Smooth muscle cell (in vitro differentiated cells): Measurements from ENCODE around the gene GNAO1. TPM values are rescaled to one million over a fixed set of nuclear protein-coding genes. Genes with fewer than 3 reads are reported as not detected.

ENCODE experiments used
- DNase-seq: peaks from one replicate; lab custom pipeline; 2025; ENCODE audit not compliant: unreplicated experiment; lab: John Stamatoyannopoulos, UW
- H2AFZ ChIP-seq: fragments of 200-600 bp; sonication (generic); 2 replicates; pipeline ENCODE4 v1.6.0; 2016; ENCODE audit warnings: antibody characterized with exemption, low read depth, mild to moderate bottlenecking
- H3F3A ChIP-seq: fragments of 200-600 bp; sonication (generic); 2 replicates; pipeline ENCODE4 v1.6.0; 2017; ENCODE audit warnings: antibody characterized with exemption, low read depth
- H3K27ac ChIP-seq: fragments of 200-600 bp; sonication (generic); 2 replicates; pipeline ENCODE4 v1.5.1; 2016; ENCODE audit warnings: low read depth, mild to moderate bottlenecking
- H3K27me3 ChIP-seq: fragments of 200-600 bp; sonication (generic); 2 replicates; pipeline ENCODE4 v1.6.1; 2016; ENCODE audit warnings: low read depth, mild to moderate bottlenecking
- H3K36me3 ChIP-seq: fragments of 200-600 bp; sonication (generic); 2 replicates; pipeline ENCODE4 v1.5.1; 2016; ENCODE audit warnings: low read depth
- H3K4me1 ChIP-seq: fragments of 200-600 bp; sonication (generic); 2 replicates; pipeline ENCODE4 v1.5.1; 2016; ENCODE audit warnings: low read depth
- H3K4me2 ChIP-seq: fragments of 200-600 bp; sonication (generic); 2 replicates; pipeline ENCODE4 v1.6.0; 2016; ENCODE audit warnings: mild to moderate bottlenecking
- H3K4me3 ChIP-seq: fragments of 200-600 bp; sonication (generic); 2 replicates; pipeline ENCODE4 v1.5.1; 2016; ENCODE audit warnings: mild to moderate bottlenecking
- H3K79me2 ChIP-seq: fragments of 200-600 bp; sonication (generic); 2 replicates; pipeline ENCODE4 v1.6.0; 2016; ENCODE audit warnings: low read depth, mild to moderate bottlenecking
- H3K9ac ChIP-seq: fragments of 200-600 bp; sonication (generic); 2 replicates; pipeline ENCODE4 v1.6.0; 2016; ENCODE audit warnings: low read depth
- H3K9me3 ChIP-seq: fragments of 200-600 bp; sonication (generic); replicated peaks from 2 replicates; pipeline ENCODE4 v1.5.1; 2016; ENCODE audit warnings: low read depth
- H4K20me1 ChIP-seq: fragments of 200-600 bp; sonication (generic); 2 replicates; pipeline ENCODE4 v1.6.0; 2016; ENCODE audit warnings: low read depth
- WGBS: methylation state at CpG from one replicate; pipeline ENCODE4 v1.1.7; 2016; ENCODE audit warnings: low lambda C conversion rate; 5-methylcytosine and 5-hydroxymethylcytosine counted together
- polyA plus RNA-seq: library from polyadenylated mRNA; unstranded; fragments of >200 nt; fragmentation: Nextera tagmentation; extraction: Ambion mirVana; gene quantifications from 2 replicates; pipeline ENCODE4 v1.2.1, GENCODE V29; 2016
- total RNA-seq: library from RNA; depleted of rRNA; stranded (reverse); fragments of >200 nt; gene quantifications from 2 replicates; pipeline ENCODE4 v1.2.3, GENCODE V29; 2014
- TF ChIP-seq, protein P1 (sequence below): fragments of 200-600 bp; sonication (generic); IDR thresholded peaks from 2 replicates; pipeline ENCODE4 v1.5.1; 2017; ENCODE audit warnings: borderline replicate concordance, mild to moderate bottlenecking, antibody characterized with exemption; ENCODE audit not compliant: insufficient read depth, poor library complexity, severe bottlenecking

The GNAO1 gene
- total and polyA plus RNA-seq, 2 experiments from 2014 or later, result 1.7 to 3.7 TPM

DNA sequence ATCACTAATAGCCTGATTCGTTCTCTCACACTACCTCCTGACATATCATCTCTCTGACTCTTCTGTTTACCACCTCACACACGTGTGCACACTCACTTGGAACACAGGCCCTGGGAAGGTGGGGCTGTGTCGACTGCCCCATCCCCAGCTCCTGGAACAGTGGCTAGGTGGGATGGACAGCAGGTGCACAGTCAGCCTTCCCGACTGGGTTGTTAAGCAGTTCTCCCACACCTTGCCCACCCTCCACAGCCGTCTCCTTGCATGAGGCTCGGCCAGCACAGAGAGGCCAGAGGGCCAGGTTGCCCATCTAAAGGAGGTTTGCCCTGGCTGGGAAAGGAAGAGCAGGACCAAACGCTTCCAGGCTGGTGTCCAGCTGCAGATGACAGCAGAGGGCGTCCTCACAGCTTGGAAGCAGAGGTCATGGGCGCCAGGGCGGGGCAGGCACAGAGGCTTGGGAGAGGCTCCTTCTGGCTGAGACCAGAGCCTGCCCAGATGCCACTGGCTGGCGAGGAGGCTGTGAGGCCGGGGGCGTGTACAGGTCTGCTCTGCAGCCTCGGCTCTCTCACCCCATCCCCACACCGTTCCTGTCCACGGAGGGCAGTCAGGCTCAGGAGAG lies 141.3 kb downstream of the GNAO1 start:
- Histone ChIP-seq H4K20me1 (no peaks in the 10 kb centered on the region), H3K27me3 (no peaks in the 10 kb centered on the region), H3K9me3 (no peaks in the 10 kb centered on the region), H3K4me1 (no peaks in the 10 kb centered on the region), H3K36me3 (no peaks in the 10 kb centered on the region), H3F3A (no peaks in the 10 kb centered on the region), H3K9ac (no peak overlapping the region), H3K4me3 (no peak overlapping the region), H2AFZ (no peak overlapping the region), H3K4me2 (no peak overlapping the region), H3K27ac (no peak overlapping the region), H3K79me2 (no peaks in the 10 kb centered on the region)
- DNase-seq, result peak; percentile 12
- 39% methylated on average over 16 of the region's 16 CpGs for WGBS
- TF ChIP-seq, protein P1, sequence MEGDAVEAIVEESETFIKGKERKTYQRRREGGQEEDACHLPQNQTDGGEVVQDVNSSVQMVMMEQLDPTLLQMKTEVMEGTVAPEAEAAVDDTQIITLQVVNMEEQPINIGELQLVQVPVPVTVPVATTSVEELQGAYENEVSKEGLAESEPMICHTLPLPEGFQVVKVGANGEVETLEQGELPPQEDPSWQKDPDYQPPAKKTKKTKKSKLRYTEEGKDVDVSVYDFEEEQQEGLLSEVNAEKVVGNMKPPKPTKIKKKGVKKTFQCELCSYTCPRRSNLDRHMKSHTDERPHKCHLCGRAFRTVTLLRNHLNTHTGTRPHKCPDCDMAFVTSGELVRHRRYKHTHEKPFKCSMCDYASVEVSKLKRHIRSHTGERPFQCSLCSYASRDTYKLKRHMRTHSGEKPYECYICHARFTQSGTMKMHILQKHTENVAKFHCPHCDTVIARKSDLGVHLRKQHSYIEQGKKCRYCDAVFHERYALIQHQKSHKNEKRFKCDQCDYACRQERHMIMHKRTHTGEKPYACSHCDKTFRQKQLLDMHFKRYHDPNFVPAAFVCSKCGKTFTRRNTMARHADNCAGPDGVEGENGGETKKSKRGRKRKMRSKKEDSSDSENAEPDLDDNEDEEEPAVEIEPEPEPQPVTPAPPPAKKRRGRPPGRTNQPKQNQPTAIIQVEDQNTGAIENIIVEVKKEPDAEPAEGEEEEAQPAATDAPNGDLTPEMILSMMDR, result peak; percentile 39

DNA sequence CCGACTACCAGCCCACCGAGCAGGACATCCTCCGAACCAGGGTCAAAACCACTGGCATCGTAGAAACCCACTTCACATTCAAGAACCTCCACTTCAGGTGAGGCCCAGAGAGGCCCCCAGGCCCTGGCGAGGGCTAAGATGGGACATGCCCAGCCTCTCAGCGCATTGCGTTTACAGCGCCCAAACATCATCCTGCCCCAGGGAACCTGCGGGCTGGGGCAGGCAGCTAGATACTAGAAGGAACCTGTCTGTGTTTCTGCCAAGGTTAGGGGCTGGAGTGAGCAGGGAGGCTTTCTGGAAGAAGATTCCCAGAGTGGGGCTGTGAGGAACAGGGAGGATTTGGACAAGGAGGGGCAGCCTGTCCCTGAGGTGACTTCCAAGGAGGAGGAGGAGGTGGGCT lies 143.5 kb downstream of the GNAO1 start:
- TF ChIP-seq, protein P1, result no peak
- no peaks in the 10 kb centered on the region for H3K36me3 ChIP-seq
- no peak overlapping the region for H2AFZ ChIP-seq
- no peak overlapping the region for H3K4me3 ChIP-seq
- H3K79me2 ChIP-seq, result no peaks in the 10 kb centered on the region
- H4K20me1 ChIP-seq, result no peaks in the 10 kb centered on the region
- H3K4me1 ChIP-seq, result no peaks in the 10 kb centered on the region
- no peaks in the 10 kb centered on the region for H3F3A ChIP-seq
- WGBS, result 84% methylated on average over 9 of the region's 9 CpGs
- H3K9me3 ChIP-seq, result no peaks in the 10 kb centered on the region
- no peak overlapping the region for H3K4me2 ChIP-seq
- no peaks in the 10 kb centered on the region for H3K27me3 ChIP-seq
- no peak overlapping the region for H3K27ac ChIP-seq
- no peak for DNase-seq
- H3K9ac ChIP-seq, result no peak overlapping the region

DNA sequence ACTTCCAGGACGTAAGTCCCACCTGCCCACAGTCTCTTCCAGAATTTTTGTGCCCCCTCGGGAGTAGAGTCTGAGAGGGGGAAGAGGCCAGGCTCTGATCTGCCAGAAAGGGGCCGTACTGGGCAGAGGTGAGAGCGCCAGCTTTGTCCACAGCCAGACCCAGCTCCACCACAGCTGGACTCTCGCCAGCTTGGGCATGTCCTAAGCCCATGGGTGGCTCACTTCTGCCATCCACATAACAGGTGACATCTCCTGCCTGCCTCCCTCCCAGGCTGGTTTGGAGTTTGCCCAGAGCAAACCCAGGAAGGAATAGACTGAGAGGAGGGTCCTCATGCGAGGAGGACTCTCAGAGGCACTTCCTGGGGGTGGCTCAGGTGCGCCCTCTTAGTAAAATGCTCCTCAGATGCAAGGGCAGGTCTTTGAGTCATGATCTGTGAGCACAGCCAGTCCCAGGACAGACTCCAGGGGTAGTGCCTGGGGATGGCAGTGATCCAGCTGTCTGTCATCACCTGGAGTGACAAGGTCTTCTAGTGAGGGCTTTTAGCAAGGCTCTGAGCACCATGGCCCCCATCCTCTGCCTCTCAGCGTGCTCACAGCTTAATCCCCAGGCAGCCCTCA lies 144.9 kb downstream of the GNAO1 start:
- Histone ChIP-seq H2AFZ (no peak overlapping the region), H3K4me1 (no peaks in the 10 kb centered on the region), H3K4me2 (no peak overlapping the region), H3K9ac (no peak overlapping the region), H3K4me3 (no peak overlapping the region), H3K9me3 (no peaks in the 10 kb centered on the region), H3K27me3 (no peaks in the 10 kb centered on the region), H3F3A (no peaks in the 10 kb centered on the region), H3K79me2 (no peaks in the 10 kb centered on the region), H3K36me3 (no peaks in the 10 kb centered on the region), H4K20me1 (no peaks in the 10 kb centered on the region), H3K27ac (no peak overlapping the region)
- WGBS, result 94% methylated on average over 8 of the region's 8 CpGs
- TF ChIP-seq, protein P1, result no peak
- DNase-seq, result no peak

DNA sequence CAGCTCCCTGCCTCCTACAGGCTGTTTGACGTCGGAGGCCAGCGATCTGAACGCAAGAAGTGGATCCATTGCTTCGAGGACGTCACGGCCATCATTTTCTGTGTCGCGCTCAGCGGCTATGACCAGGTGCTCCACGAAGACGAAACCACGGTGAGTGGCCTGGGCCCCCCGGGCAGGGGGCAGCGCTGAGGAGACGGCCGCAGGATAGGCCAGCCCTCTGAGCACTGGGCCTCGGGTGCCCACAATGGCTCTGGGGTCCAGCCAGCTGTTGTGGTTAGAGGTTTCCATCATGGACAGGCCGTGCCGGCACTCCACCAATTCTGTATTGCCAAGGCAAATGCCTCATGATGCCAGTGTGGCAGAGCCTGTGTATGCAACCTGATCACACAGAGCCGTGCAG lies 145.4 kb downstream of the GNAO1 start:
- TF ChIP-seq, protein P1, result no peak
- Histone ChIP-seq H4K20me1 (no peaks in the 10 kb centered on the region), H3K36me3 (no peaks in the 10 kb centered on the region), H3K4me3 (no peak overlapping the region), H3K79me2 (no peaks in the 10 kb centered on the region), H3K27ac (no peak overlapping the region), H3K27me3 (no peaks in the 10 kb centered on the region), H3K4me1 (no peaks in the 10 kb centered on the region), H3K4me2 (no peak overlapping the region), H3K9ac (no peak overlapping the region), H2AFZ (no peak overlapping the region), H3K9me3 (no peaks in the 10 kb centered on the region), H3F3A (no peaks in the 10 kb centered on the region)
- WGBS, result 94% methylated on average over 21 of the region's 21 CpGs
- no peak for DNase-seq
